NCI-H2196 treated with DMSO at 0.1 percent for 48 hours (cell line): ENCODE results near the gene KRTAP1-3.
"Not testable (repeated sequence)": the region's sequence is repeated elsewhere in the genome, so short reads cannot be mapped to it uniquely, and the experiment has no call there.

Experiments used
- DNase-seq: peaks from one replicate; lab custom pipeline; 2025; ENCODE audit not compliant: unreplicated experiment; lab: John Stamatoyannopoulos, UW

The KRTAP1-3 gene

GRCh38 chr17:41012326-41013120, 22.2 kb downstream of the KRTAP1-3 start:
- DNase-seq, result no peak

- no peak for DNase-seq
These were observed 24.2 kb downstream of the KRTAP1-3 start for GRCh38 chr17:41010441-41010840.

GRCh38 chr17:41009936-41010335, 24.7 kb downstream of the KRTAP1-3 start:
- DNase-seq, result no peak

DNA sequence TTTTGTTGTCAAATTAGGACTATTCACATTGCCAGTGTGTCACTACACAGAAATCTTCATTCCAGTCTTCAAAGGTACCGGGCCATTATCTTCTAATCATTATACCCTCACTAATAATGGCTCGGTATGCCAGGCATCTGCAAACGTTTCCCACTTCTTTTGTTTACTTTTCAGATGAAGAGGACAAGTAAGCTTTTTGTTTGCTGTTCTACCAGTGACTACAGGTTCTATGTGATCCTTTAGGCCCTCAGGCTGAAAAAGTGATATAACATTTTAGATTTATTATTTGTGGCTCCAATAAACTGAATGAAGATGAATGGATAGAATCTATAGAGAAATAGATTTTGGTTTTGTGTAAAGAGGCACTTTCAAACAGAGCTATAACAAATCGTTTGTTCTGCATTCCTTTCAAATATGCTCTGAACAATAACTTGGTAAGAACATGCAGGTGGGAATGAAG, 25.3 kb downstream of the KRTAP1-3 start:
- DNase-seq, result no peak

DNA sequence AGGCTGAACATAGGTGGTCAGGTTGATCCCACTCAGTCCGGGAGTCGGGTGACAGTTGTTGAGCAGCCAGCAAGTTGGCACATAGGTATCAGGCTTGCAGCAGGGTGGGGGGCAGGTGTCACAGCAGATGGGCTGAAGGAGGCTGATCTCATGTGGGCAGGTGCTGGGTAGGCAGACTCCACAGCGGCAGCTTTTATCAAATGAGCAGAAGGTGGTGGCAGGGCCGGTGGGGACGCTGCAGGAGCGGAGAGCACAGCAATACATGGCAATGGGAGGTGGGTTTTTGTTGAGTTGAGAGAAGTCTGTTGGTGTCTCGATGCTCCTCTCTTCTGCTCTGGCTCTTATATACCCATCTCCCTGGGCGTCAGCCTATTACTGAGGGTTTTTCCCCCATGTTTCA, 25.9 kb downstream of the KRTAP1-3 start, which contains the start of gene KRTAP3-1:
Gene KRTAP3-1, minus strand, starts transcription at position 318 of the 400 bp plus-strand sequence. Its CDS starts 54 bp downstream, at position 264.
- no peak for DNase-seq

- DNase-seq, result no peak
These were observed 30.3 kb downstream of the KRTAP1-3 start for GRCh38 chr17:41004397-41004796.

- DNase-seq, result no peak
These were observed 30.7 kb downstream of the KRTAP1-3 start for GRCh38 chr17:41003926-41004325.

GRCh38 chr17:41002814-41003213, 31.9 kb downstream of the KRTAP1-3 start:
- DNase-seq, result no peak

DNA sequence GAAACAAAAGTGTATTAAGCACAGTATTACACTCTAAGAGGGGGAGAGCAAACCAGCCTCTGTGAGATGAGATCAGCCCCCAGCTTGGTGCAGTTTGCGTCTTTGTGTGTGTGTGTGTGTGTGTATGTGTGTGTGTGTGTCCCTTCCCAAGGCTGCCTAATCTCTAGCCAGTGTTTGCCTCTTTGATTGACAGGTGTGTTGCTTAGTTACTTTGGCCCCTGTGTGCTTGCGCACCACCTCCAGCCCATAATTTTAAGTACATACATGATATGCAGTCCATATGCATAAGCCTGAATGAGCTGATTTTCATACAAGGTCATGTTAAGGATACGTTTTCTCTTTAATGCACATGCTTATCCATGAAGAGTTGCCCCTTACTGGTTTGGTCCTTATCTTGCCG, 32.9 kb downstream of the KRTAP1-3 start:
- DNase-seq, result no peak

DNA sequence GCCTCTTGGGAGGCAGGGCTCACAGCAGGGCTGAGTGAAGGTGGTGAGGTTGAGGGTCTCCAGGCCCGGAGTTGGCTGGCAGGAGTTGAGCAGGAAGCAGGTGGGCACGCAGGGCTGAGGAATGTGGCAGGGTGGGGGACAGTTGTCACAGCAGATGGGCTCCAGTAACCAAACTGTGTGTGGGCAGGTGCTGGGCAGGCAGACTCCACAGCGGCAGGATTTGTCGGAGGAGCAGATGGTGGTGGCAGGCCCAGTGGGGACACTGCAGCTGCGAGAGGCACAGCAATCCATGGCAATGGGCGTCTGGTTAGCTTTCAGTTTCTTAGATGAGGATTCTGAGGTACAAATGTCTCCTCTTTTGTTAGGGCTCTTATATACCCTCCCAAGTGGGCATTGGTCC, 35.1 kb downstream of the KRTAP1-3 start, which contains the start of gene KRTAP3-2:
Gene KRTAP3-2, minus strand, starts transcription at position 344 of the 400 bp plus-strand sequence. Its CDS starts 53 bp downstream, at position 291.
- DNase-seq, result not testable (repeated sequence)

- no peak for DNase-seq
These were observed 37.3 kb downstream of the KRTAP1-3 start for GRCh38 chr17:40997361-40997760.

DNA sequence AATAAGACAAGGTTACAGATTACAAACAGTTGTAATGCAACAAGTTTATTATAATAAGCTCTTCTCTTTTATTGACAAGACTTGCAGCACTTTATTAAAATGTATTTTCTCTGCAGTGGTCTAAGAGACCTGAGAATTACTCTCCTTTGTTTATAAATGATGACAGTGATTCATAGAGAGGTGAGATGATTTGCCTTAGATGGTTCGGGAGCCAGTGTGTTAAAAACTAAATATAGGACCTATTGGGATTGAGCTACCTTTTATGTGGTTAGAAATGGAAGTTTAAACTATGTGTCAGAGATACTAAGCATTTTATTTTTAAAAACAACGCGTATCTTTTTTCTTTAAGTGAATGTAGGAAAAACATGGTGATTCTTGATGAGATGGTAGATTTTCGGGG, 37.8 kb downstream of the KRTAP1-3 start:
- no peak for DNase-seq

DNA sequence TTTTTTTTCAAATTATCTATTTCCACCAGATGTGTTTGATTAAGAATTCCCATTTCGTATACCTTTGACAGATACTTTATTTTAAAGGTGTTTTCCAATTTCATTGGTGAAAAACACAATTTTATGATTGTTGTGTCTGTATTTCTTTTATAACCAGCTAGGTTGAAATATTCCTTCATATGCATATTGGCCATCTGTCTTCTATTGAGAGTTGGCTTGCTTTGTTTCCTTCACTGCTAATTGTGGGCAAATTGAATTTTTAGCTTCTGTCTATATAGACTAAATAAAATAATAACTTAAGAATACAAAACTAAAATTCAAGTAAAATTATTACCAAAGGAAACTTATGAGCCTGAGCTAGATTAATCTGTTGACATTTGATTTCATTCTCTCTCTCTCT, 39.6 kb downstream of the KRTAP1-3 start:
- no peak for DNase-seq

DNA sequence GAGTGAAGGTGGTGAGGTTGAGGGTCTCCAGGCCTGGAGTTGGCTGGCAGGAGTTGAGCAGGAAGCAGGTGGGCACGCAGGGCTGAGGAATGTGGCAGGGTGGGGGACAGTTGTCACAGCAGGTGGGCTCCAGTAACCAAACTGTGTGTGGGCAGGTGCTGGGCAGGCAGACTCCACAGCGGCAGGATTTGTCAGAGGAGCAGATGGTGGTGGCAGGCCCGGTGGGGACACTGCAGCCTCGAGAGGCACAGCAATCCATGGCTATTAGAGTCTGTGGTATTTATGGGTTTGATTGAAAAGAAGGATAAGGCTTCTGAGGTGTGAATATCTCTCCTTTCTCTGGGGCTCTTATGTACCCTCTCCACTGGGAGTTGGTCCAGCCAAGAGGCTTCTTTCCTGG, 40.8 kb downstream of the KRTAP1-3 start, which contains the start of gene KRTAP3-3:
Gene KRTAP3-3, minus strand, starts transcription at position 326 of the 400 bp plus-strand sequence. Its CDS starts 67 bp downstream, at position 259.
- DNase-seq, result no peak

DNA sequence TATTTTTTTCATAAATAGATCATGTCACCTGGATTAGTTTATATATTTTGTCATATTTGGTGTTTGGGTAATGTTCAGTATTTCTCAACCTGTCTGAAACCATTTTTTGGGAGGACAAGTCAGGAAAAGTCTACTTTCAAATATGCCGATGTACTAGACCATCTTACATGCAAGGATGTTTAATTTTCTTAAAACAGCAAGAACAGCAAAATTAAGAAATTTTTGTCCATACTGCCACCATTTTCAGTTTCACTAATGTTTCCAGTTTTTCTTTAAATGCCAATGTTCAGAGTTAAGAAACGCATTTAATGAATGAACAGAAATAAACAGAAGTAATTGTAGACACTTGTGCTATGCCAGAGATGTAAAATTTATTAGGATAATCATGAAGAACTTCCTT, 41.6 kb downstream of the KRTAP1-3 start:
- no peak for DNase-seq

GRCh38 chr17:40992666-40993065, 42.0 kb downstream of the KRTAP1-3 start:
- DNase-seq, result no peak

- no peak for DNase-seq
These were observed 47.8 kb downstream of the KRTAP1-3 start for GRCh38 chr17:40986920-40987319.

GRCh38 chr17:40984226-40984625, 50.4 kb downstream of the KRTAP1-3 start, which contains the start of gene KRT40:
TSS of gene KRT40 (minus strand) at chr17:40984326. CDS start at chr17:40984273, 53 bp downstream.
- no peak for DNase-seq
